Measurements from ENCODE around the gene ALCAM. TPM values are rescaled to one million over a fixed set of nuclear protein-coding genes. Genes with fewer than 3 reads are reported as not detected.

The ALCAM gene
- total and polyA plus RNA-seq, 2 of the 8 experiments (the other 6 are each of a cell fraction or from before 2014, with no cell fraction given) = 10.8 to 33.0 TPM

GRCh38 chr3:105496343-105496742, 129.6 kb downstream of the ALCAM start (continued):
- TF ChIP-seq CHD7 (IDR thresholded peaks at IDR 0.05; ENCODE audit: insufficient replicate concordance, low read length) (no peak), EP300 (IDR thresholded peaks at IDR 0.05; ENCODE audit: borderline replicate concordance in 1 of 2, low read depth in 2 of 2, low read length in 2 of 2) (no peak), SAP30 (IDR thresholded peaks at IDR 0.05; ENCODE audit: insufficient read depth, insufficient replicate concordance, low read length) (no peak), CHD1 (IDR thresholded peaks at IDR 0.05; ENCODE audit: low read depth, low read length) (no peak), POU5F1 (IDR thresholded peaks at IDR 0.05; ENCODE audit: low read depth, low read length) (no peak), SIN3A (conservative IDR thresholded peaks at IDR 0.05 in 1 of 2, IDR thresholded peaks at IDR 0.05 in 1 of 2; ENCODE audit: low read depth in 1 of 2, low read length in 2 of 2) (no peak), RXRA (IDR thresholded peaks at IDR 0.05; ENCODE audit: insufficient read depth, low read depth, low read length) (no peak), RAD21 (IDR thresholded peaks at IDR 0.05 in 1 of 2, conservative IDR thresholded peaks at IDR 0.05 in 1 of 2; ENCODE audit: low read depth in 2 of 2, low read length in 2 of 2) (no peak), RNF2 (IDR thresholded peaks at IDR 0.05; ENCODE audit: borderline replicate concordance, low read depth, low read length, missing control alignments, poor library complexity, severe bottlenecking) (no peak)

All from H1 (cell line).